Testis (tissue), 2 donors: Measurements from ENCODE around the gene NCKAP5.

Experiments
- POLR2A ChIP-seq: fragments of 450-650 bp; IDR thresholded peaks from one replicate; pipeline ENCODE4 v1.6.1; 2017; ENCODE audit warnings: antibody characterized with exemption, mild to moderate bottlenecking, moderate library complexity
- TF ChIP-seq, protein P1 (sequence below), 3 experiments: fragments of 450-650 bp in 2 of 3; fragments of 200-600 bp in 1 of 3; sonication (generic) in 1 of 3; IDR thresholded peaks; one replicate each; pipeline ENCODE4 v1.5.1; 2016 to 2019; ENCODE audit warnings: antibody characterized with exemption in 3 of 3, mild to moderate bottlenecking in 2 of 3, moderate library complexity in 1 of 3

DNA sequence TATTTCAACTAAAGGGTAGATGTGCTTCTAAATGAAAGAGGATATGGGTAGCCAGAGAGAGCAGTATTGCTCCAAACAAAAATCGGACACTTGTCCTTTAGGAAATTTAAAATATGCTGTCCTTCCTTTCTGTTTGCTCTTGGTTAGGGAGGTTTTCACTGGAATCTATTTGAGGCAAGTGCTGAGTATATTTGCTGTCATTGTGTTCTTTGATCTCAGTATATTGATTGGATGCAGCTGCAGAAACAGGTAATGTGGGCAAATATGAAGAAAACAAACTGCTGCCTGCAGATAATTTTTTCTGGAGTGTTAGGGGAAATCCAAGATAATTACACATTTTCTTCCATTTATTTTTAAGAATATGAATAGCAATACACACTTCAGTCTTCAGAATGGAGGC is 410.2 kb downstream of the NCKAP5 start:
- TF ChIP-seq, protein P1, sequence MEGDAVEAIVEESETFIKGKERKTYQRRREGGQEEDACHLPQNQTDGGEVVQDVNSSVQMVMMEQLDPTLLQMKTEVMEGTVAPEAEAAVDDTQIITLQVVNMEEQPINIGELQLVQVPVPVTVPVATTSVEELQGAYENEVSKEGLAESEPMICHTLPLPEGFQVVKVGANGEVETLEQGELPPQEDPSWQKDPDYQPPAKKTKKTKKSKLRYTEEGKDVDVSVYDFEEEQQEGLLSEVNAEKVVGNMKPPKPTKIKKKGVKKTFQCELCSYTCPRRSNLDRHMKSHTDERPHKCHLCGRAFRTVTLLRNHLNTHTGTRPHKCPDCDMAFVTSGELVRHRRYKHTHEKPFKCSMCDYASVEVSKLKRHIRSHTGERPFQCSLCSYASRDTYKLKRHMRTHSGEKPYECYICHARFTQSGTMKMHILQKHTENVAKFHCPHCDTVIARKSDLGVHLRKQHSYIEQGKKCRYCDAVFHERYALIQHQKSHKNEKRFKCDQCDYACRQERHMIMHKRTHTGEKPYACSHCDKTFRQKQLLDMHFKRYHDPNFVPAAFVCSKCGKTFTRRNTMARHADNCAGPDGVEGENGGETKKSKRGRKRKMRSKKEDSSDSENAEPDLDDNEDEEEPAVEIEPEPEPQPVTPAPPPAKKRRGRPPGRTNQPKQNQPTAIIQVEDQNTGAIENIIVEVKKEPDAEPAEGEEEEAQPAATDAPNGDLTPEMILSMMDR (IDR thresholded peaks at IDR 0.05): no peak
- TF ChIP-seq POLR2A: no peak
